Loucy (cell line): ENCODE data around the gene NDUFAB1.

Source experiments
- CTCF ChIP-seq: fragments of 200-600 bp; sonication (generic); conservative IDR thresholded peaks from 2 replicates; pipeline ENCODE4 v1.5.1; 2014; ENCODE audit warnings: mild to moderate bottlenecking, antibody characterized with exemption, low read length
- EZH2phosphoT487 ChIP-seq: fragments of 200-600 bp; IDR thresholded peaks from 2 replicates; pipeline ENCODE4 v1.6.1; 2018; ENCODE audit warnings: antibody characterized with exemption, mild to moderate bottlenecking, moderate library complexity, borderline replicate concordance

DNA sequence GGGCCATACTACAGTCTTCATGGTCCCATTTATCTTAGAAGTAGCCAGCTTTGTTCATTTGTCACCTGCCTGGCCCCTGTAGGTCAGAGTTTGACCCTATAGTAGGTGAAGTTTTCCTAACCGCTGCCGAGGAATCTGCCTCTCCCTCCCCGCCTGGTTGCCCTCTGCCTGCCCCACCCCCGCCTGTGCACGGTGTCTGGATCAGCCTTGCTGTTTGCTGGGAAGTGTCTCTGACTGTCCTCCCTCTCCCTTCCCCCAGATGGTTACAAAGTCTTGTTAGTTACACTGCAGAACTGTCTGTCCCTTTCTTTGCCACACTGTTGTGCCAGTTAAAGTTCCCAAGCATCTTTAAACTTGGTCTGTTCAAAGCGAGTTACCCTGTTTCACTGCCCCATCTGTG, 32.9 kb downstream of the NDUFAB1 start:
- TF ChIP-seq CTCF (no peak), EZH2phosphoT487 (no peak)
